ENCODE measurements around the gene NRG3. TPM values are rescaled to one million over a fixed set of nuclear protein-coding genes. Genes with fewer than 3 reads are reported as not detected.

The NRG3 gene
- total RNA-seq, 1 donor from 2014 or later = 1.6 TPM

- Histone ChIP-seq H3K4me3 (no peak overlapping the region), H3K36me3 (no peaks in the 10 kb centered on the region), H3K27ac (no peak overlapping the region), H3K27me3 (no peaks in the 10 kb centered on the region), H3K4me1 (no peaks in the 10 kb centered on the region), H3K9me3 (no peaks in the 10 kb centered on the region)
- intact Hi-C loops (cut with DNase I) = no loop called here
- no peak for TF ChIP-seq CTCF (IDR thresholded peaks at IDR 0.05)
- DNase-seq (ENCODE audit: low spot score in 2 of 2) = no peak
Measured at GRCh38 chr10:82452676-82453075, 577.7 kb downstream of the NRG3 start.

GRCh38 chr10:82453678-82454293 is 578.8 kb downstream of the NRG3 start:
- TF ChIP-seq CTCF (IDR thresholded peaks at IDR 0.05) = no peak
- H3K4me1 ChIP-seq = no peaks in the 10 kb centered on the region
- no peaks in the 10 kb centered on the region for H3K27me3 ChIP-seq
- intact Hi-C loops (cut with DNase I) = no loop called here
- no peaks in the 10 kb centered on the region for H3K9me3 ChIP-seq
- no peaks in the 10 kb centered on the region for H3K36me3 ChIP-seq
- no peak overlapping the region for H3K27ac ChIP-seq
- no peak for DNase-seq (ENCODE audit: low spot score in 2 of 2)
- H3K4me3 ChIP-seq = no peak overlapping the region

GRCh38 chr10:82462910-82463551 is 588.0 kb downstream of the NRG3 start:
- no peaks in the 10 kb centered on the region for H3K36me3 ChIP-seq
- H3K9me3 ChIP-seq = no peaks in the 10 kb centered on the region
- H3K4me3 ChIP-seq = no peak overlapping the region
- H3K27ac ChIP-seq = no peak overlapping the region
- H3K27me3 ChIP-seq = no peaks in the 10 kb centered on the region
- intact Hi-C loops (cut with DNase I) = no loop called here
- no peak for TF ChIP-seq CTCF (IDR thresholded peaks at IDR 0.05)
- DNase-seq (ENCODE audit: low spot score in 2 of 2) = no peak
- H3K4me1 ChIP-seq = no peaks in the 10 kb centered on the region

- DNase-seq (ENCODE audit: low spot score in 2 of 2) = no peak
- no peak for TF ChIP-seq CTCF (IDR thresholded peaks at IDR 0.05)
- intact Hi-C loops (cut with DNase I) = no loop called here
- H3K9me3 ChIP-seq = no peaks in the 10 kb centered on the region
- no peaks in the 10 kb centered on the region for H3K27me3 ChIP-seq
- no peak overlapping the region for H3K4me3 ChIP-seq
- H3K27ac ChIP-seq = no peak overlapping the region
- H3K36me3 ChIP-seq = no peaks in the 10 kb centered on the region
- H3K4me1 ChIP-seq = no peaks in the 10 kb centered on the region
Measured at GRCh38 chr10:82463614-82464013, 588.6 kb downstream of the NRG3 start.

GRCh38 chr10:82464191-82464818 is 589.3 kb downstream of the NRG3 start:
- H3K9me3 ChIP-seq = no peaks in the 10 kb centered on the region
- no peaks in the 10 kb centered on the region for H3K4me1 ChIP-seq
- intact Hi-C loops (cut with DNase I) = no loop called here
- TF ChIP-seq CTCF (IDR thresholded peaks at IDR 0.05) = no peak
- no peaks in the 10 kb centered on the region for H3K36me3 ChIP-seq
- DNase-seq (ENCODE audit: low spot score in 2 of 2) = no peak
- H3K4me3 ChIP-seq = no peak overlapping the region
- no peaks in the 10 kb centered on the region for H3K27me3 ChIP-seq
- no peak overlapping the region for H3K27ac ChIP-seq
